Right renal pelvis (tissue), 4 donors: Measurements from ENCODE around the gene CHIA. TPM values are rescaled to one million over a fixed set of nuclear protein-coding genes. Genes with fewer than 3 reads are reported as not detected.

Experiments used
- DNase-seq, 4 donors: peaks; one replicate each; pipeline ENCODE4 v3.0.0-alpha.2; 2013; ENCODE audit warnings: low read depth in 4 of 4, low spot score in 3 of 4, missing footprints in 1 of 4
- polyA plus RNA-seq, 4 donors: library from polyadenylated mRNA; unstranded; fragments of 120-200 nt; gene quantifications; one replicate each; pipeline ENCODE4 v1.2.1, GENCODE V29; 2013; ENCODE audit not compliant: insufficient read length in 4 of 4

Gene CHIA
- polyA plus RNA-seq: not detected

GRCh38 chr1:111290630-111291029 is at the start of gene CHIA:
Gene CHIA, plus strand, starts transcription at chr1:111290851. Its CDS starts 19,617 bp downstream, at chr1:111310468.
- no peak for DNase-seq

- DNase-seq: no peak
Observed at GRCh38 chr1:111241797-111242196, 48.9 kb upstream of the CHIA start.

- DNase-seq: no peak
Observed at GRCh38 chr1:111242805-111243523, 47.7 kb upstream of the CHIA start.

GRCh38 chr1:111247125-111247838 is 43.4 kb upstream of the CHIA start:
- no peak for DNase-seq

GRCh38 chr1:111249960-111250359 is 40.7 kb upstream of the CHIA start:
- no peak for DNase-seq

GRCh38 chr1:111251570-111251969 is 39.1 kb upstream of the CHIA start:
- no peak for DNase-seq

GRCh38 chr1:111252786-111253185 is 37.9 kb upstream of the CHIA start:
- no peak for DNase-seq

GRCh38 chr1:111253876-111254275 is 36.8 kb upstream of the CHIA start:
- DNase-seq: no peak

GRCh38 chr1:111256988-111257658 is 33.5 kb upstream of the CHIA start:
- DNase-seq: no peak

GRCh38 chr1:111267801-111268508 is 22.7 kb upstream of the CHIA start:
- no peak for DNase-seq

- DNase-seq: no peak
Observed at GRCh38 chr1:111269825-111270406, 20.7 kb upstream of the CHIA start.

- DNase-seq: no peak
Observed at GRCh38 chr1:111270771-111271463, 19.7 kb upstream of the CHIA start.

- no peak for DNase-seq
Observed at GRCh38 chr1:111271464-111271801, 19.2 kb upstream of the CHIA start.

- no peak for DNase-seq
Observed at GRCh38 chr1:111272081-111272480, 18.6 kb upstream of the CHIA start.

GRCh38 chr1:111274653-111275052 is 16.0 kb upstream of the CHIA start:
- DNase-seq: no peak

- no peak for DNase-seq
Observed at GRCh38 chr1:111275079-111275478, 15.6 kb upstream of the CHIA start.

GRCh38 chr1:111275780-111276433 is 14.7 kb upstream of the CHIA start:
- no peak for DNase-seq

- DNase-seq: no peak
Observed at GRCh38 chr1:111279144-111279543, 11.5 kb upstream of the CHIA start.

GRCh38 chr1:111280267-111280666 is 10.4 kb upstream of the CHIA start:
- no peak for DNase-seq

GRCh38 chr1:111281411-111281810 is 9.2 kb upstream of the CHIA start:
- DNase-seq: no peak
